Measurements from ENCODE around the gene AATF. TPM values are rescaled to one million over a fixed set of nuclear protein-coding genes. Genes with fewer than 3 reads are reported as not detected.

Gene AATF
- total RNA-seq, 1 experiment from 2014 or later: 87.6 TPM

GRCh38 chr17:37089956-37090355 is 141.2 kb downstream of the AATF start:
- Histone ChIP-seq H3K36me3 (ENCODE audit: control insufficient read depth, insufficient read depth, low read length) (no peaks in the 10 kb centered on the region; the same call in none of the 2 replicates), H3K27me3 (replicated peaks; ENCODE audit: control insufficient read depth, insufficient read depth, low read length) (no peaks in the 10 kb centered on the region), H3K4me1 (peaks cover 10% of the 10 kb centered on the region; the same call in 1 of the 2 replicates), H3K4me3 (ENCODE audit: low read depth, low read length) (no peak overlapping the region), H3K9me3 (no peaks in the 10 kb centered on the region)
- no peaks in the 10 kb centered on the region for H3K4me1 Mint-ChIP-seq (ENCODE audit: low read depth, unreplicated experiment)
- POLR2A ChIA-PET: no interaction called here
- H3K27ac Mint-ChIP-seq (ENCODE audit: unreplicated experiment): no peak overlapping the region
- intact Hi-C loops (cut with micrococcal nuclease; ENCODE audit: unreplicated experiment): loop anchor here (5.0 kb wide), 1 partner anchor 82 kb away; no protein-coding TSS in a partner anchor
- no peaks in the 10 kb centered on the region for H3K9me3 Mint-ChIP-seq (ENCODE audit: unreplicated experiment)
- BruUV-seq (replicated peaks): no TSS peak
- no peaks in the 10 kb centered on the region for H3K27me3 Mint-ChIP-seq (ENCODE audit: insufficient read depth, unreplicated experiment)
- DNase-seq: no peak
- CTCF ChIA-PET: interaction anchor here (1.8 kb wide), 1 partner anchor 84 kb away, joined by 7 read pairs; no protein-coding TSS in a partner anchor
- H3K36me3 Mint-ChIP-seq (ENCODE audit: insufficient read depth, unreplicated experiment): peaks cover 65% of the 10 kb centered on the region
- H3K4me3 Mint-ChIP-seq (ENCODE audit: unreplicated experiment): no peak overlapping the region
- no peak for TF ChIP-seq CTCF (IDR thresholded peaks at IDR 0.05; ENCODE audit: insufficient read depth in 1 of 2, low read depth in 1 of 2, low read length in 1 of 2, severe bottlenecking in 1 of 2, unreplicated experiment in 1 of 2)

- CTCF ChIA-PET: no interaction called here
- Mint-ChIP-seq H3K4me1 (ENCODE audit: low read depth, unreplicated experiment) (no peaks in the 10 kb centered on the region), H3K36me3 (ENCODE audit: insufficient read depth, unreplicated experiment) (peaks cover 71% of the 10 kb centered on the region), H3K9me3 (ENCODE audit: unreplicated experiment) (no peaks in the 10 kb centered on the region), H3K27me3 (ENCODE audit: insufficient read depth, unreplicated experiment) (no peaks in the 10 kb centered on the region), H3K4me3 (ENCODE audit: unreplicated experiment) (no peak overlapping the region), H3K27ac (ENCODE audit: unreplicated experiment) (no peak overlapping the region)
- POLR2A ChIA-PET: no interaction called here
- Histone ChIP-seq H3K4me3 (ENCODE audit: low read depth, low read length) (no peak overlapping the region), H3K36me3 (ENCODE audit: control insufficient read depth, insufficient read depth, low read length) (no peaks in the 10 kb centered on the region; the same call in 1 of the 2 replicates), H3K9me3 (no peaks in the 10 kb centered on the region), H3K27me3 (replicated peaks; ENCODE audit: control insufficient read depth, insufficient read depth, low read length) (no peaks in the 10 kb centered on the region), H3K4me1 (peaks cover 10% of the 10 kb centered on the region; the same call in 1 of the 2 replicates)
- intact Hi-C loops (cut with micrococcal nuclease; ENCODE audit: unreplicated experiment): no loop called here
- TF ChIP-seq CTCF (IDR thresholded peaks at IDR 0.05; ENCODE audit: insufficient read depth in 1 of 2, low read depth in 1 of 2, low read length in 1 of 2, severe bottlenecking in 1 of 2, unreplicated experiment in 1 of 2): no peak
- no peak for DNase-seq
- BruUV-seq (replicated peaks): no TSS peak
Measured at GRCh38 chr17:37090941-37091340, 142.2 kb downstream of the AATF start.

- H3K4me3 ChIP-seq (ENCODE audit: low read depth, low read length): no peak overlapping the region
- TF ChIP-seq CTCF (IDR thresholded peaks at IDR 0.05; ENCODE audit: insufficient read depth in 1 of 2, low read depth in 1 of 2, low read length in 1 of 2, severe bottlenecking in 1 of 2, unreplicated experiment in 1 of 2): no peak
- H3K36me3 Mint-ChIP-seq (ENCODE audit: insufficient read depth, unreplicated experiment): peaks cover 75% of the 10 kb centered on the region
- no peaks in the 10 kb centered on the region for H3K27me3 Mint-ChIP-seq (ENCODE audit: insufficient read depth, unreplicated experiment)
- ChIA-PET CTCF (interaction anchor here (1.3 kb wide), 1 partner anchor 72 kb away, joined by 3 read pairs; no protein-coding TSS in a partner anchor), POLR2A (no interaction called here)
- no peaks in the 10 kb centered on the region for H3K9me3 Mint-ChIP-seq (ENCODE audit: unreplicated experiment)
- H3K27ac Mint-ChIP-seq (ENCODE audit: unreplicated experiment): no peak overlapping the region
- peaks cover 7% of the 10 kb centered on the region for H3K36me3 ChIP-seq (ENCODE audit: control insufficient read depth, insufficient read depth, low read length)
- no peak overlapping the region for H3K4me3 Mint-ChIP-seq (ENCODE audit: unreplicated experiment)
- DNase-seq: no peak
- intact Hi-C loops (cut with micrococcal nuclease; ENCODE audit: unreplicated experiment): no loop called here
- H3K9me3 ChIP-seq: no peaks in the 10 kb centered on the region
- H3K4me1 Mint-ChIP-seq (ENCODE audit: low read depth, unreplicated experiment): no peaks in the 10 kb centered on the region
- peaks cover 10% of the 10 kb centered on the region; the same call in 1 of the 2 replicates for H3K4me1 ChIP-seq
- H3K27me3 ChIP-seq (replicated peaks; ENCODE audit: control insufficient read depth, insufficient read depth, low read length): no peaks in the 10 kb centered on the region
- BruUV-seq (replicated peaks): no TSS peak
Measured at GRCh38 chr17:37092071-37092470, 143.3 kb downstream of the AATF start.
